Tongue (tissue), 2 donors: ENCODE results near the gene KRT26. TPM values are rescaled to one million over a fixed set of nuclear protein-coding genes. Genes with fewer than 3 reads are reported as not detected.
"Not testable (repeated sequence)": the region's sequence is repeated elsewhere in the genome, so short reads cannot be mapped to it uniquely, and the experiment has no call there.

Experiments
- DNase-seq: peaks from one replicate; pipeline ENCODE4 v3.0.0-alpha.2; 2015
- total RNA-seq: library from RNA; depleted of rRNA; stranded (reverse); fragments of >200 nt; gene quantifications from one replicate; pipeline ENCODE4 v1.2.3, GENCODE V29; 2014

KRT26 gene
- total RNA-seq, 1 donor from 2014 or later: not detected

DNA sequence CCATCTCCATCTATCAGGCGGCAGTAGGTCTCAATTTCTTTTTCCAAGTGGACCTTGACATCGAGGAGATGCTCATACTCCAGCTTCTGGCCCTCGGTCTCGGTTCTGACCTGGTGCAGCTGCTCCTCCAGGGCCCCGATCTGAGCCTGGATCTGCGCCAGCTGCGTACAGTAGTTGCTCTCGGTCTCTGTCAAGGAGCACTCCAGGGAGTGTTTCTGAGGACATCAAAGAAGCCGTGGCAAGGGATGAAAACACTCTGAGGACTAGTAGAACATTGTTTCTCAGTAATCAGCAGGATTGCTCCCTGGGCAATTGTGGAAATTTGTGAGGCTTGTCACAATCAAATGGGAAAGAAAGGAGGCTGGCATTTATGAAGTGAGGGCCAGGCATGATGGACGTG lies 21.8 kb upstream of the KRT26 start:
- DNase-seq: no peak

GRCh38 chr17:40791787-40792436 lies 19.9 kb upstream of the KRT26 start:
- DNase-seq: peak; percentile 78

GRCh38 chr17:40791111-40791510 lies 19.1 kb upstream of the KRT26 start:
- DNase-seq: peak; percentile 43

DNA sequence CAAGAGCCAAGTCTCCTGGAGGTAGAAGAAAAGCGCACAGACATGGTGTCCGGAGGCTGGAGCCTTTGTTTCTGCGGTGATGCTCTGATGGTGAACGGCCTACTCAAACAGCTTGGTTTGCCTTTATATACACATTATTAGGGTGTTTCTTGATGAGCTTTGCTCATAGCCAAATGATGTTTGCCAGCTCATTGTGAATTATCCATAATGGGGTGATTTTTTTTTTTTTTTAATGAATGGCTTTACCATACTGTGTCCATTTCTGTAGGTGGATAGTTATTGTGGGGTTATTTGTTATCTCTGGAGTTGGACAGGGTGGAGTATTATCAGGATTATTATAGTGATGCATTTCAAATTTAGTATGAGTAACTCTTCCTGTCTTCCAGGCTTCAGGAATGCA lies 10.4 kb upstream of the KRT26 start, which contains the start of gene KRT27:
KRT27 (minus strand) TSS at position 101 of the 400 bp plus-strand sequence; CDS start at position 44, 57 bp downstream.
- DNase-seq: no peak

GRCh38 chr17:40779181-40779909 lies 7.3 kb upstream of the KRT26 start:
- no peak for DNase-seq

DNA sequence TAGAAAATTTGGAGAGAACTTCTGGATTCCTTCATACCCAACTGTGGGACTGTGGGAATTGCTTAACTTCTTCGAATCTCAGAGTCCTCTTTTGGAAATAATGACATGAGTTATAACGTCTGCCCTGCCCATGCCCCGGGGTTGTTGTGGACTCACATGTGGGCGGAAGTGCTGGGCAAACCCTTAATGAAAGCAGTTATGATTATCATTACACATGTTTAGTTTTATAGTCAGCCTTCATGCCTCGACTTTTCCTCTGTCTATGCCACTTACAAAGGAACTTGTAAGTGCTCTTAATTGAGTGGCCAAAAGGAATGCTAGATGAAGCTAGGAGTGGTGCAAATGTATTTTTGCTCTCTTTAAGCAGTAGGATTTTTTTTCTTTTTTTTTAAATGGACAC lies 6.5 kb upstream of the KRT26 start:
- no peak for DNase-seq

DNA sequence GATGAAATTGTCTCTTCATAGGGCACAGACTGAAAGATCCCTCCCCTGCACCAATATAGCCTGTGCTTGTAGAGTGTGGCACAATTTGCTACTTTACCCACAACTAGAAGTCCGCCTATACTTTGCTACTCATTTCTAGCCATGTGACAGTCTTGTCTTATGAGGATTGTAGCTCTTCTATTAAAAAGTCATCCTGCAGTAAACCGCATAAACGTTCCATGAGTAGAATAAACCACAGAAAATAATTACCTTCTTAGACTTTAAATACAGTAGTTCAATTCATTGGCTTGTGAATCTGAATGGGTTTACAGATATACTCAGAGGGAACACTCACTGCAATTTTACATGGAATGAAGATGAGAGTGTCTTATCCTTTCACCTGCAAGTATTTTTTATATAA lies 6.0 kb upstream of the KRT26 start:
- no peak for DNase-seq

GRCh38 chr17:40777459-40777858 lies 5.5 kb upstream of the KRT26 start:
- no peak for DNase-seq

DNA sequence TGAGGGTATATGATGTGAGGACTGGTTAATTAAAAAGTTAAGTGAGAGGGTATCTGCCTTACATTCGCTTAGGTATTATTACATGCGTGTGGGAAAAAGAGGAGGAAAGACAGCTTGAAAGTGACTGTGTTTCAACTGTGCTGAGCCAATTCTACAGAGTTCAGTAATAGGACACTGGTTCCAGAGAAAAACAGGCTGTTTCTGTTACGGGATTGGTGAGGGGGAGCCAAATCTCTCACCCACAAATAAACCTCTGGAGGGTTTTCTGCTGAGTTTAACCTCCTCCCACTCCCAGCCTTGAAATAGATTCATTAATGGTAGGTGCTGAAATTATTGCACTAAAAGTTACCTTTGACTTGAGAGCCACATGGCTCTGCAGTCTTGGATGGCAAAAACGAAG lies 3.9 kb upstream of the KRT26 start:
- no peak for DNase-seq

- no peak for DNase-seq
These were observed 6.3 kb downstream of the KRT26 start for GRCh38 chr17:40765657-40766056.

GRCh38 chr17:40763752-40764151 lies 8.2 kb downstream of the KRT26 start:
- no peak for DNase-seq

DNA sequence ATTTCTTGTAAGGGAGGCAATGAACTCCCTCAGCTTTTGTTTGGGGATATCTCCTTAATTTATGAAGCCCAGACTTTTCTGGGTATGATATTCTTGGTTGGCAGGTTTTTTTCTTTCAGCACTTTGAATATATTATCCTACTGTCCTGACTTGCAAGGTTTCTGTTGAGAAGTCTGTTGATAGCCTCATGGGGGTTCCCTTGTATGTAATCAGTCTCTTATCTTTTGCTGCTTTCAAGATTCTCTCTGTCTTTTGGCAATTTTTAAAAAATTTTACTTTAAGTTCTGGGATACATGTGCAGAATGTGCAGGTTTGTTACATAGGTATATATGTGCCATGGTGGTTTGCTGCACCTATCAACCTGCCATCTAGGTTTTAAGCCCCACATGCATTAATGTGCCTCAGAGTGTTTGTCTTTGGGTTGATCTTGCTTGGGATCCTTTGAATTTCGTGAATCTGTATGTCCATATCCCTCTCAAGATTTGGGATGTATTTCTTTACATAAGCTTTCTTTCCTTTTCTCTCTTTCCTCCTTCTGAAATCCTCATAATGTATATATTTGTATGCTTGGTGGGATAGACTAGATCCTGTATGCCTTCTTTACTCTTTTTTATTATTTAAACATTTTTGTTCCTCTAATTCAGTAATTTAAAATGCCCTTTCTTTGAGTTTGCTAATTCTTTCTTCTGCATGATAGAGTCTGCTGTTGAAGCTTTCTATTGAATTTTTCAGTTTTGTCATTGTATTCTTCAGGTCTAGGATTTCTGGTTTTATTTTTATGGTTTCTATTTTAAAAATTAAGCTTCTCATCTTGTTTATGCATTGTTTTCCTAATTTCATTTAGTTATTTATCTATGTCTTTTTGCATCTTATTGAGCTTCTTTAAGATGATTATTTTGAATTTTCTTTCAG lies 11.6 kb downstream of the KRT26 start:
- DNase-seq: no peak

GRCh38 chr17:40755231-40755630 lies 16.8 kb downstream of the KRT26 start, which contains the start of gene KRT25:
Gene KRT25 (minus strand): TSS chr17:40755331. CDS start chr17:40755271, 60 bp downstream.
- DNase-seq: no peak

GRCh38 chr17:40753804-40754203 lies 18.2 kb downstream of the KRT26 start:
- DNase-seq: no peak

- DNase-seq: no peak
These were observed 20.9 kb downstream of the KRT26 start for GRCh38 chr17:40751065-40751464.

DNA sequence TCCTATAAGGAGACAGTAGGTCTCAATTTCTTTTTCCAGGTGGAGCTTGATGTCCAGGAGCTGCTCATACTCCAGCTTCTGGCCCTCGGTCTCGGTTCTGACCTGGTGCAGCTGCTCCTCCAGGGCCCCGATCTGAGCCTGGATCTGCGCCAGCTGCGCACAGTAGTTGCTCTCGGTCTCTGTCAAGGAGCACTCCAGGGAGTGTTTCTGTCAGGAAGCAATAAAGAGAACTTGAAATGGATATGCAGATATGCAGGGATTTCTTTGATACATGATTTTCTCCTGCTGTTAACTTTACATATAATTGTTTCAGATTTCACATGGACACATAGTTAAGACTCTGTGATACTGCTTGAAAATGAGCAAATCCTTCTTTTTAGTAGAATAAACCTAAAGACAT lies 21.6 kb downstream of the KRT26 start:
- DNase-seq: no peak

- not testable (repeated sequence) for DNase-seq
These were observed 23.3 kb downstream of the KRT26 start for GRCh38 chr17:40748666-40749065.

- DNase-seq: no peak
These were observed 33.4 kb downstream of the KRT26 start for GRCh38 chr17:40738553-40738952.

GRCh38 chr17:40735016-40735415 lies 37.0 kb downstream of the KRT26 start:
- no peak for DNase-seq

DNA sequence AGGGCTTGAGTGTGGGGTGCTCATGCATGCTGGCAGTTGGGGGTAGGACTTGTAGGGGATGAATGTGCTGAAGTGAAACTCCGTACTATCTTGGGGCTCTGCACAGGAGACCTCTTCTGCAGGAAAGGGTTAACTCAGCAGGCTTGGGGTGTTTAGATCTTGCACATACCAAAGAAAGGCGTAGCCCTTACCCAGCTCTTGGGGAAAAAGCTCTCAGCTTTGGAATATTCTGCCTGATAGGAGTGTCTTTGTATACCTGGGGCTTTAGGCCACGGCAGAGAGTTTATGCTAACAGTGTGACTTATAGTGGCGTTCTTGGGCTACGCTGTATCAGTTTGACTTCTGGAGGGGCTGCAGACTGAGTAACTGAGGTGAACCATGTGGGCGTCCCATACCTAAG lies 38.0 kb downstream of the KRT26 start:
- no peak for DNase-seq

DNA sequence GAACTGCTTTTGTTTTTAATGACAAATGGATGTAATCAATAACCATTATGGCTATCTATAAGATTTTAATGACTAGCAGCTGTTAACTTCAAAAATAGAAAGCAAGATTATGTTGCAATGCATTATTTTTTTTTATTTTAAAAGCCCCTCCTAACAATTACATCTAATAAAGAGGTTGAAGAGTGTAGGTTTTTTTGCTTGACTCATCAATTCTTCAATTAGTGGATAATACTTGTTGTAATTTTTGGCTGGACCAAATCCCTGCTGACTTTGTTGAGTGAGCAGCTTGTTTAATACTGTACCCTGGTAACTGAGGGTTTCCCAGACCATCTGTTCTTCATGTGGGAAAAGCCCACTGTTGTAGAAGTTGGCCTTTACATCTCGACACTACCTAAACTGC lies 41.0 kb downstream of the KRT26 start:
- DNase-seq: no peak

GRCh38 chr17:40727447-40728231 lies 44.4 kb downstream of the KRT26 start:
- no peak for DNase-seq
